ENCODE results near the gene P3H1. TPM values are rescaled to one million over a fixed set of nuclear protein-coding genes. Genes with fewer than 3 reads are reported as not detected.

P3H1 gene
- total RNA-seq, 1 experiment from 2014 or later: 84.8 TPM

- intact Hi-C loops (cut with micrococcal nuclease; ENCODE audit: unreplicated experiment): no loop called here
- TF ChIP-seq POLR2AphosphoS5 (IDR thresholded peaks at IDR 0.05; ENCODE audit: low read depth, low read length): no peak
- TF ChIP-seq, protein P1, sequence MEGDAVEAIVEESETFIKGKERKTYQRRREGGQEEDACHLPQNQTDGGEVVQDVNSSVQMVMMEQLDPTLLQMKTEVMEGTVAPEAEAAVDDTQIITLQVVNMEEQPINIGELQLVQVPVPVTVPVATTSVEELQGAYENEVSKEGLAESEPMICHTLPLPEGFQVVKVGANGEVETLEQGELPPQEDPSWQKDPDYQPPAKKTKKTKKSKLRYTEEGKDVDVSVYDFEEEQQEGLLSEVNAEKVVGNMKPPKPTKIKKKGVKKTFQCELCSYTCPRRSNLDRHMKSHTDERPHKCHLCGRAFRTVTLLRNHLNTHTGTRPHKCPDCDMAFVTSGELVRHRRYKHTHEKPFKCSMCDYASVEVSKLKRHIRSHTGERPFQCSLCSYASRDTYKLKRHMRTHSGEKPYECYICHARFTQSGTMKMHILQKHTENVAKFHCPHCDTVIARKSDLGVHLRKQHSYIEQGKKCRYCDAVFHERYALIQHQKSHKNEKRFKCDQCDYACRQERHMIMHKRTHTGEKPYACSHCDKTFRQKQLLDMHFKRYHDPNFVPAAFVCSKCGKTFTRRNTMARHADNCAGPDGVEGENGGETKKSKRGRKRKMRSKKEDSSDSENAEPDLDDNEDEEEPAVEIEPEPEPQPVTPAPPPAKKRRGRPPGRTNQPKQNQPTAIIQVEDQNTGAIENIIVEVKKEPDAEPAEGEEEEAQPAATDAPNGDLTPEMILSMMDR (IDR thresholded peaks at IDR 0.05): peak; percentile 88
- DNase-seq (ENCODE audit: low read depth, low spot score) (no peak), ATAC-seq (peak; percentile 88)
- no TSS peak for BruUV-seq (replicated peaks)
- ChIA-PET CTCF (interaction anchor here (0.6 to 0.8 kb wide), 4 partner anchors 9 to 441 kb away, joined by 3 to 8 read pairs (median 5); no protein-coding TSS in a partner anchor), POLR2A (no interaction called here)
- peaks cover 26% of the 10 kb centered on the region for H3K36me3 ChIP-seq (ENCODE audit: control insufficient read depth, insufficient read depth, low read length)
- no peak overlapping the region for H3K4me3 ChIP-seq (ENCODE audit: low read depth in 2 of 2, low read length in 2 of 2)
- in situ Hi-C loops (cut with HindIII; ENCODE audit: low pct_unique_long_range_greater_than_20kb, low sequenced_read_pairs): no loop called here
- no peaks in the 10 kb centered on the region for H3K27me3 ChIP-seq (ENCODE audit: control insufficient read depth, insufficient read depth, low read length)
- peak overlapping the region; percentile 48 for H3K27ac ChIP-seq (ENCODE audit: low read length)
- no peaks in the 10 kb centered on the region for H3K9me3 ChIP-seq (ENCODE audit: control insufficient read depth, insufficient read depth, low read depth, low read length)
- no peaks in the 10 kb centered on the region for H3K4me1 ChIP-seq (ENCODE audit: control insufficient read depth, insufficient read depth, low read length)
These were observed 9.6 kb downstream of the P3H1 start for GRCh38 chr1:42756956-42757891.

GRCh38 chr1:42753070-42753469 is 13.8 kb downstream of the P3H1 start:
- Histone ChIP-seq H3K9me3 (ENCODE audit: control insufficient read depth, insufficient read depth, low read depth, low read length) (no peaks in the 10 kb centered on the region), H3K27ac (ENCODE audit: low read length) (no peak overlapping the region), H3K4me3 (ENCODE audit: low read depth in 2 of 2, low read length in 2 of 2) (no peak overlapping the region), H3K27me3 (ENCODE audit: control insufficient read depth, insufficient read depth, low read length) (no peaks in the 10 kb centered on the region), H3K4me1 (ENCODE audit: control insufficient read depth, insufficient read depth, low read length) (no peaks in the 10 kb centered on the region), H3K36me3 (ENCODE audit: control insufficient read depth, insufficient read depth, low read length) (peaks cover 25% of the 10 kb centered on the region)
- TF ChIP-seq, protein P1 (IDR thresholded peaks at IDR 0.05): no peak
- TF ChIP-seq REST (IDR thresholded peaks at IDR 0.05; ENCODE audit: insufficient read depth in 1 of 2, low read depth in 2 of 2, low read length in 1 of 2): no peak
- TF ChIP-seq POLR2AphosphoS5 (IDR thresholded peaks at IDR 0.05; ENCODE audit: low read depth, low read length): no peak
- TF ChIP-seq SIN3A (IDR thresholded peaks at IDR 0.05; ENCODE audit: borderline replicate concordance, insufficient read depth, low read depth, low read length): no peak
- TF ChIP-seq TCF7L2 (IDR thresholded peaks at IDR 0.05; ENCODE audit: low read depth, low read length): no peak
- intact Hi-C loops (cut with micrococcal nuclease; ENCODE audit: unreplicated experiment) (no loop called here), in situ Hi-C loops (cut with HindIII; ENCODE audit: low pct_unique_long_range_greater_than_20kb, low sequenced_read_pairs) (no loop called here)
- CTCF ChIA-PET: interaction anchor here (0.6 kb wide), 1 partner anchor 22 kb away, joined by 4 read pairs; no protein-coding TSS in a partner anchor
- POLR2A ChIA-PET: no interaction called here
- DNase-seq (ENCODE audit: low read depth, low spot score) (no peak), ATAC-seq (no peak)
- BruUV-seq (replicated peaks): no TSS peak
